Fibroblast of lung (primary cell): ENCODE data around the gene COMMD3. TPM values are rescaled to one million over a fixed set of nuclear protein-coding genes. Genes with fewer than 3 reads are reported as not detected.

Source experiments
- DNase-seq, 2 donors: peaks; one replicate each; pipeline versions ENCODE4 v3.0.0 to v3.0.0-alpha.2; 2010; ENCODE audit warnings: low read depth in 2 of 2
- H2AFZ ChIP-seq: 2 replicates; pipeline ENCODE4 v1.5.1; 2012; ENCODE audit warnings: low read length, control low read depth, inconsistent platforms
- H3K27ac ChIP-seq: 2 replicates; pipeline ENCODE4 v1.5.1; 2011; ENCODE audit warnings: low read length, control low read depth; ENCODE audit not compliant: insufficient read depth
- H3K27me3 ChIP-seq: 2 replicates; pipeline ENCODE4 v1.5.1; 2011; ENCODE audit warnings: mild to moderate bottlenecking, low read length; ENCODE audit not compliant: control insufficient read depth, insufficient read depth
- H3K36me3 ChIP-seq: 2 replicates; pipeline ENCODE4 v1.5.1; 2011; ENCODE audit warnings: low read length; ENCODE audit not compliant: control insufficient read depth, insufficient read depth
- H3K4me1 ChIP-seq: 2 replicates; pipeline ENCODE4 v1.5.1; 2011; ENCODE audit warnings: low read length; ENCODE audit not compliant: control insufficient read depth, insufficient read depth; ENCODE audit errors: extremely low read depth
- H3K4me2 ChIP-seq: 2 replicates; pipeline ENCODE4 v1.5.1; 2011; ENCODE audit warnings: low read length, control low read depth; ENCODE audit not compliant: insufficient read depth; ENCODE audit errors: extremely low read depth
- H3K4me3 ChIP-seq, 4 experiments: fragments of 200-600 bp in 1 of 4; sonication (generic) in 1 of 4; replicated peaks in 1 of 4; 2 replicates each; pipeline ENCODE4 v1.5.1; 2011 to 2016; ENCODE audit warnings: low read length in 4 of 4, low read depth in 3 of 4, mild to moderate bottlenecking in 3 of 4, control low read depth in 2 of 4, inconsistent platforms in 1 of 4, mixed read lengths in 1 of 4; ENCODE audit not compliant: insufficient read depth in 1 of 4; ENCODE audit errors: control extremely low read depth in 1 of 4
- H3K79me2 ChIP-seq: 2 replicates; pipeline ENCODE4 v1.5.1; 2012; ENCODE audit warnings: mild to moderate bottlenecking, low read length, inconsistent platforms; ENCODE audit not compliant: control insufficient read depth, insufficient read depth
- H3K9ac ChIP-seq: 2 replicates; pipeline ENCODE4 v1.5.1; 2011; ENCODE audit warnings: mild to moderate bottlenecking, low read length, control low read depth; ENCODE audit not compliant: insufficient read depth
- H3K9me3 ChIP-seq: 2 replicates; pipeline ENCODE4 v1.5.1; 2012; ENCODE audit warnings: low read depth, low read length; ENCODE audit not compliant: control insufficient read depth, insufficient read depth
- H4K20me1 ChIP-seq: 2 replicates; pipeline ENCODE4 v1.5.1; 2011; ENCODE audit warnings: low read length; ENCODE audit not compliant: control insufficient read depth, insufficient read depth; ENCODE audit errors: extremely low read depth
- CTCF ChIP-seq, 2 donors: IDR thresholded peaks in 1 of 2; conservative IDR thresholded peaks in 1 of 2; 1 replicate in 1 of 2; 2 replicates in 1 of 2; pipeline ENCODE4 v1.5.1; 2011 to 2012; ENCODE audit warnings: low read length in 2 of 2, control low read depth in 1 of 2, inconsistent platforms in 1 of 2, low read depth in 1 of 2, mild to moderate bottlenecking in 1 of 2
- EZH2 ChIP-seq: IDR thresholded peaks from 2 replicates; pipeline ENCODE4 v1.5.1; 2012; ENCODE audit warnings: low read length, control low read depth, mild to moderate bottlenecking; ENCODE audit errors: missing control alignments
- polyA plus RNA-seq, 2 donors: library from polyadenylated mRNA; depleted of rRNA in 1 of 2; stranded (reverse) in 1 of 2; unstranded in 1 of 2; fragments of >200 nt; gene quantifications; 2 replicates each; pipeline ENCODE4 v1.2.1, GENCODE V29; 2011 to 2012; ENCODE audit warnings: missing spikeins in 1 of 2
- total RNA-seq: library from RNA; depleted of rRNA; stranded (reverse); fragments of >200 nt; gene quantifications from 2 replicates; pipeline ENCODE4 v1.2.1, GENCODE V29; 2014

Gene COMMD3
- total and polyA plus RNA-seq, 2 donors (not counting 1 experiment from before 2014, with no cell fraction given) = 39.0 to 42.3 TPM

- Histone ChIP-seq H2AFZ (no peak overlapping the region), H3K79me2 (peaks cover 3% of the 10 kb centered on the region), H4K20me1 (no peaks in the 10 kb centered on the region), H3K27me3 (no peaks in the 10 kb centered on the region), H3K9me3 (no peaks in the 10 kb centered on the region), H3K27ac (no peak overlapping the region), H3K36me3 (no peaks in the 10 kb centered on the region), H3K4me2 (no peak overlapping the region), H3K9ac (no peak overlapping the region), H3K4me3 (peak overlapping the region in 1 of 4 experiments; percentile 94), H3K4me1 (no peaks in the 10 kb centered on the region)
- TF ChIP-seq CTCF (conservative IDR thresholded peaks at IDR 0.05 in 1 of 2, IDR thresholded peaks at IDR 0.05 in 1 of 2; ENCODE audit: low read depth in 1 of 2, low read length in 2 of 2) (no peak), EZH2 (no peak)
- no peak for DNase-seq
Measured at GRCh38 chr10:22314852-22315251, 1.3 kb upstream of the COMMD3 start.

GRCh38 chr10:22315455-22316285 lies 518 bp upstream of the COMMD3 start:
- Histone ChIP-seq H3K9ac (peak overlapping the region; percentile 79), H2AFZ (peak overlapping the region; percentile 76), H3K79me2 (peaks cover 3% of the 10 kb centered on the region), H3K27me3 (no peaks in the 10 kb centered on the region), H3K4me2 (peak overlapping the region; percentile 88), H4K20me1 (no peaks in the 10 kb centered on the region), H3K36me3 (no peaks in the 10 kb centered on the region), H3K9me3 (no peaks in the 10 kb centered on the region), H3K4me1 (no peaks in the 10 kb centered on the region), H3K27ac (peak overlapping the region; percentile 78), H3K4me3 (peak overlapping the region; percentile 71 to 94 (median 76))
- DNase-seq = no peak
- TF ChIP-seq EZH2 (no peak), CTCF (conservative IDR thresholded peaks at IDR 0.05 in 1 of 2, IDR thresholded peaks at IDR 0.05 in 1 of 2; ENCODE audit: low read depth in 1 of 2, low read length in 2 of 2) (no peak)

GRCh38 chr10:22317076-22317370 lies 835 bp downstream of the COMMD3 start:
- Histone ChIP-seq H3K79me2 (peaks cover 3% of the 10 kb centered on the region), H3K9ac (peak overlapping the region; percentile 85), H4K20me1 (no peaks in the 10 kb centered on the region), H3K4me2 (peak overlapping the region; percentile 88), H3K27me3 (peaks cover 2% of the 10 kb centered on the region), H3K27ac (peak overlapping the region; percentile 82), H3K9me3 (no peaks in the 10 kb centered on the region), H3K4me1 (no peaks in the 10 kb centered on the region), H3K4me3 (peak overlapping the region; percentile 90 to 95 (median 94)), H3K36me3 (no peaks in the 10 kb centered on the region), H2AFZ (peak overlapping the region; percentile 90)
- no peak for DNase-seq
- TF ChIP-seq EZH2 (no peak), CTCF (conservative IDR thresholded peaks at IDR 0.05 in 1 of 2, IDR thresholded peaks at IDR 0.05 in 1 of 2; ENCODE audit: low read depth in 1 of 2, low read length in 2 of 2) (no peak)
